Sigmoid colon (tissue), 4 donors: ENCODE data around the gene PKDCC.
A peak's percentile ranks its signal among the peaks of the same experiment; 100 is the strongest.

Experiments
- CTCF ChIP-seq, 4 experiments: fragments of 450-650 bp in 3 of 4; fragments of 200-600 bp in 1 of 4; IDR thresholded peaks; one replicate each; pipeline ENCODE4 v1.5.1; 2016 to 2019; ENCODE audit warnings: antibody characterized with exemption in 4 of 4, mild to moderate bottlenecking in 3 of 4, moderate library complexity in 2 of 4
- EP300 ChIP-seq, 4 donors: sonication (generic); formaldehyde crosslinking; IDR thresholded peaks; one replicate each; pipeline ENCODE4 v1.6.1; 2017; ENCODE audit warnings: antibody characterized with exemption in 4 of 4
- POLR2AphosphoS5 ChIP-seq, 4 donors: sonication (generic); formaldehyde crosslinking; IDR thresholded peaks; one replicate each; pipeline ENCODE4 v1.6.1; 2017; ENCODE audit warnings: antibody characterized with exemption in 4 of 4

- TF ChIP-seq CTCF (IDR thresholded peaks at IDR 0.05), result peak in 1 of 4 experiments; percentile 23
- TF ChIP-seq POLR2AphosphoS5 (IDR thresholded peaks at IDR 0.05), result peak in 2 of 4 donors; percentile 16 to 42
- no peak for TF ChIP-seq EP300 (IDR thresholded peaks at IDR 0.05)
These were observed 24.7 kb downstream of the PKDCC start for GRCh38 chr2:42072349-42073118.
